ENCODE data around the gene LRMDA.

The LRMDA gene

DNA sequence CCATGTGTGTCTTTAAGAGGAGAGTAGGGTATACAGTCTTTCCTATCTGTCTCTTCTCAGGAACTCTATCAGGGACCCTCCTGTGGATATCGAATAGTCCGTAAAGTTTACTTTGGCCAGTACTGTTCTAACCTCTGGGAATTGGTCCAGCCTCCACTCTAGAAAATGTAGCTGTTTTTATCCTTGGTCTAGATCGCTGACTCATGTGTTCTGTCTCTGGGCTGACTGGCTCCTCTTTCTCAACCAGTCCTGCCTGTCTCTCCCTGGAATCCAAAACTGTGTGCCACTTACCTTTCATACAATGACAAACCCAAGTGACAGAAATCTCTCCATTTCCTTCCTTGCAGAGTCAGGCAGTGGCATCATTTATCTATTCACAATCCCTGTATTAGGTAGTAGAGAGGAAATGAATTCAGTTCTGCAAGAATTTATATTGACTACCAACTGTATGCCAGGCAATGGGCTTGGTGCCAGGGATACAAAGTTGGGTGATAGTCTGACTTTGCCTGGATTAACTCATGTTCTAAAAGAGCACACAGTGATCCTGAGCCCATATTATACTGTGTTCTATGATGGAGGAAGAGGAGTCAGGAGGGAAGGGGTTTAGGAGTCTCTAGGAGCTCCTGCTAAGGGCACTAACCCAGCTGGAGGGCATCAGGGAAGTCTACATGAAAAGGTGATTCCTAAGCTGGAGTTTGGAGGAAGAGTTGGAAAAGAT lies 232.7 kb downstream of the LRMDA start:
- no peak for TF ChIP-seq CTCF (IDR thresholded peaks at IDR 0.05; ENCODE audit: control insufficient read depth, extremely low read depth, insufficient read depth)
- no peak overlapping the region for H3K4me3 ChIP-seq (ENCODE audit: low read depth, low read length)
- DNase-seq (ENCODE audit: low read depth): peak; percentile 56

- no peak for DNase-seq (ENCODE audit: low read depth)
- no peak overlapping the region for H3K4me3 ChIP-seq (ENCODE audit: low read depth, low read length)
- no peak for TF ChIP-seq CTCF (IDR thresholded peaks at IDR 0.05; ENCODE audit: control insufficient read depth, extremely low read depth, insufficient read depth)
These were observed 233.5 kb downstream of the LRMDA start for GRCh38 chr10:75664968-75665367.

DNA sequence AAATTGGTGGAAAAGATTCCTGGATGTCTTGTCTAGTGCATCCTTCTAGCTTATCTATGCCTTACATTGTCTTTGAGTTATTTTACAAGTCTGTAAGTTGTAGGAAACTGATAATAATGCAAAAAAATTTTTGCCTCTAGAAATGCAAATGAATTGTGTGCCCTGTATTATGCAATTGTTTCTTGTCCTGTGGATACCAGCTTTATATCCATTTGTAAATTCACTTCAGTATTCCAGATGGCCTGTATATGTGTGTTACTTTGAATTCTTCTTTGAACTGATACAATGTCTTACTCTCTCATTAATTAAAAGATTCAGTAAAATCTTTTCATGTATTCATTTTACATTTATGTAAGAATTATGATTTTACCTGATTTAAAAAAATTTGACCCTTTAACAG lies 234.3 kb downstream of the LRMDA start:
- DNase-seq (ENCODE audit: low read depth): no peak
- TF ChIP-seq CTCF (IDR thresholded peaks at IDR 0.05; ENCODE audit: control insufficient read depth, extremely low read depth, insufficient read depth): no peak

GRCh38 chr10:75672111-75672671 lies 240.8 kb downstream of the LRMDA start:
- DNase-seq (ENCODE audit: low read depth): no peak
- no peak overlapping the region for H3K4me3 ChIP-seq (ENCODE audit: low read depth, low read length)
- TF ChIP-seq CTCF (IDR thresholded peaks at IDR 0.05; ENCODE audit: control insufficient read depth, extremely low read depth, insufficient read depth): no peak

More for the DNA sequence above, 234.3 kb downstream of the LRMDA start:
- H3K4me3 ChIP-seq (ENCODE audit: low read depth, low read length): no peak overlapping the region

DNA sequence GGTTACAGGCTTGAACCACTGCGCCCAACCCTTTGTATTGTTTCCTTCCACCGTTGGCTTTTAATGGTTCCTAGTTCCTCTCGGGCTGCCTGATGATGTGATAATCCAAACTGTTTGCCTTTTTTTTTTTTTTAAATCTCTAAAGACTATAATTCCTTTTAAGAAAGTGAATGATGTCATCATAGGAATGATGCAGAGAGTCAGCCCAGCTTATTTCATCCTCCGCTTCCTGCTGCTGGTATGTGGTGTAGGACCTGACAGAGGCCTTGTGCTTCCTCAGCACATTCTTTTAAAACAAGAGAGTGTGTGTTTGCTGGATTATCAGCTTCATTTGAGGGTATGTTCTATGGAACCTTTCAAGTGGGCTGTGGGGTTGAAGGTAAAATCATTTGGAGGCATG lies 241.4 kb downstream of the LRMDA start:
- H3K4me3 ChIP-seq (ENCODE audit: low read depth, low read length): no peak overlapping the region
- DNase-seq (ENCODE audit: low read depth): no peak
- no peak for TF ChIP-seq CTCF (IDR thresholded peaks at IDR 0.05; ENCODE audit: control insufficient read depth, extremely low read depth, insufficient read depth)

GRCh38 chr10:75677541-75677940 lies 246.1 kb downstream of the LRMDA start:
- H3K4me3 ChIP-seq (ENCODE audit: low read depth, low read length): no peak overlapping the region

More at GRCh38 chr10:75677541-75677940, 246.1 kb downstream of the LRMDA start:
- no peak for TF ChIP-seq CTCF (IDR thresholded peaks at IDR 0.05; ENCODE audit: control insufficient read depth, extremely low read depth, insufficient read depth)
- DNase-seq (ENCODE audit: low read depth): no peak

Data from LNCaP clone FGC (cell line).